ENCODE results near the gene SORCS2. TPM values are rescaled to one million over a fixed set of nuclear protein-coding genes. Genes with fewer than 3 reads are reported as not detected.

SORCS2 gene
- total RNA-seq, 2 experiments from 2014 or later, result 0.07 TPM

- no peak for DNase-seq
- Mint-ChIP-seq H3K27ac (no peak overlapping the region), H3K4me1 (ENCODE audit: low read depth) (no peaks in the 10 kb centered on the region), H3K9me3 (peaks cover 2% of the 10 kb centered on the region), H3K36me3 (no peaks in the 10 kb centered on the region), H3K4me3 (no peak overlapping the region), H3K27me3 (peaks cover 7% of the 10 kb centered on the region)
- ChIA-PET POLR2A (no interaction called here), CTCF (no interaction called here)
- intact Hi-C loops (cut with micrococcal nuclease), result no loop called here
These were observed 200.4 kb downstream of the SORCS2 start for GRCh38 chr4:7392438-7393421.

- ChIA-PET CTCF (no interaction called here), POLR2A (no interaction called here)
- intact Hi-C loops (cut with micrococcal nuclease), result no loop called here
- no peak for DNase-seq
- Mint-ChIP-seq H3K36me3 (no peaks in the 10 kb centered on the region), H3K27me3 (peaks cover 9% of the 10 kb centered on the region), H3K9me3 (no peaks in the 10 kb centered on the region), H3K27ac (no peak overlapping the region), H3K4me3 (no peak overlapping the region), H3K4me1 (ENCODE audit: low read depth) (no peaks in the 10 kb centered on the region)
These were observed 201.6 kb downstream of the SORCS2 start for GRCh38 chr4:7393601-7394575.

GRCh38 chr4:7394681-7395451 lies 202.5 kb downstream of the SORCS2 start:
- Mint-ChIP-seq H3K4me3 (no peak overlapping the region), H3K27ac (no peak overlapping the region), H3K9me3 (no peaks in the 10 kb centered on the region), H3K4me1 (ENCODE audit: low read depth) (no peaks in the 10 kb centered on the region), H3K36me3 (no peaks in the 10 kb centered on the region), H3K27me3 (peaks cover 12% of the 10 kb centered on the region)
- POLR2A ChIA-PET, result no interaction called here
- intact Hi-C loops (cut with micrococcal nuclease), result no loop called here
- CTCF ChIA-PET, result no interaction called here
- no peak for DNase-seq

GRCh38 chr4:7395645-7396044 lies 203.3 kb downstream of the SORCS2 start:
- Mint-ChIP-seq H3K4me3 (no peak overlapping the region), H3K4me1 (ENCODE audit: low read depth) (no peaks in the 10 kb centered on the region), H3K36me3 (no peaks in the 10 kb centered on the region), H3K9me3 (no peaks in the 10 kb centered on the region), H3K27me3 (peaks cover 15% of the 10 kb centered on the region), H3K27ac (no peak overlapping the region)
- intact Hi-C loops (cut with micrococcal nuclease), result no loop called here
- DNase-seq, result no peak
- ChIA-PET CTCF (no interaction called here), POLR2A (no interaction called here)

GRCh38 chr4:7396186-7396910 lies 204.0 kb downstream of the SORCS2 start:
- no peak for DNase-seq
- intact Hi-C loops (cut with micrococcal nuclease), result no loop called here
- ChIA-PET POLR2A (no interaction called here), CTCF (no interaction called here)
- Mint-ChIP-seq H3K4me3 (no peak overlapping the region), H3K27ac (no peak overlapping the region), H3K9me3 (no peaks in the 10 kb centered on the region), H3K27me3 (peaks cover 21% of the 10 kb centered on the region), H3K36me3 (no peaks in the 10 kb centered on the region), H3K4me1 (ENCODE audit: low read depth) (no peaks in the 10 kb centered on the region)

GRCh38 chr4:7397206-7398103 lies 205.1 kb downstream of the SORCS2 start:
- Mint-ChIP-seq H3K4me1 (ENCODE audit: low read depth) (no peaks in the 10 kb centered on the region), H3K27me3 (peaks cover 21% of the 10 kb centered on the region), H3K36me3 (no peaks in the 10 kb centered on the region), H3K9me3 (no peaks in the 10 kb centered on the region), H3K27ac (no peak overlapping the region), H3K4me3 (no peak overlapping the region)
- POLR2A ChIA-PET, result no interaction called here
- intact Hi-C loops (cut with micrococcal nuclease), result no loop called here
- DNase-seq, result no peak
- CTCF ChIA-PET, result no interaction called here

- no peaks in the 10 kb centered on the region for H3K36me3 Mint-ChIP-seq
- H3K27ac Mint-ChIP-seq, result no peak overlapping the region
- ChIA-PET CTCF (no interaction called here), POLR2A (no interaction called here)
- H3K27me3 Mint-ChIP-seq, result peaks cover 21% of the 10 kb centered on the region
- no peak overlapping the region for H3K4me3 Mint-ChIP-seq
- H3K9me3 Mint-ChIP-seq, result no peaks in the 10 kb centered on the region
- H3K4me1 Mint-ChIP-seq (ENCODE audit: low read depth), result no peaks in the 10 kb centered on the region
- intact Hi-C loops (cut with micrococcal nuclease), result no loop called here
- DNase-seq, result no peak
These were observed 205.7 kb downstream of the SORCS2 start for GRCh38 chr4:7398104-7398423.

- Mint-ChIP-seq H3K27me3 (peaks cover 16% of the 10 kb centered on the region), H3K4me1 (ENCODE audit: low read depth) (no peaks in the 10 kb centered on the region), H3K36me3 (no peaks in the 10 kb centered on the region), H3K4me3 (no peak overlapping the region), H3K9me3 (no peaks in the 10 kb centered on the region), H3K27ac (no peak overlapping the region)
- intact Hi-C loops (cut with micrococcal nuclease), result no loop called here
- ChIA-PET CTCF (no interaction called here), POLR2A (no interaction called here)
- DNase-seq, result no peak
These were observed 206.6 kb downstream of the SORCS2 start for GRCh38 chr4:7398788-7399439.

GRCh38 chr4:7399440-7400234 lies 207.3 kb downstream of the SORCS2 start:
- H3K36me3 Mint-ChIP-seq, result no peaks in the 10 kb centered on the region
- H3K4me3 Mint-ChIP-seq, result no peak overlapping the region
- POLR2A ChIA-PET, result no interaction called here
- no peaks in the 10 kb centered on the region for H3K4me1 Mint-ChIP-seq (ENCODE audit: low read depth)
- H3K27ac Mint-ChIP-seq, result no peak overlapping the region
- no peak for DNase-seq
- intact Hi-C loops (cut with micrococcal nuclease), result no loop called here
- peaks cover 18% of the 10 kb centered on the region for H3K27me3 Mint-ChIP-seq
- CTCF ChIA-PET, result no interaction called here
- H3K9me3 Mint-ChIP-seq, result no peaks in the 10 kb centered on the region

- POLR2A ChIA-PET, result no interaction called here
- Mint-ChIP-seq H3K4me1 (ENCODE audit: low read depth) (no peaks in the 10 kb centered on the region), H3K27ac (no peak overlapping the region)
These were observed 208.4 kb downstream of the SORCS2 start for GRCh38 chr4:7400671-7401298.

More at GRCh38 chr4:7400671-7401298, 208.4 kb downstream of the SORCS2 start:
- Mint-ChIP-seq H3K9me3 (no peaks in the 10 kb centered on the region), H3K36me3 (no peaks in the 10 kb centered on the region), H3K4me3 (no peak overlapping the region), H3K27me3 (peaks cover 18% of the 10 kb centered on the region)
- intact Hi-C loops (cut with micrococcal nuclease), result no loop called here
- CTCF ChIA-PET, result no interaction called here
- no peak for DNase-seq

All from activated CD4-positive, alpha-beta memory T cell treated with anti-CD3 and anti-CD28 coated beads for 36 hours (primary cell).